Measurements from ENCODE around the gene ZNF593.

Gene ZNF593

GRCh38 chr1:26132128-26132833 is 37.4 kb upstream of the ZNF593 start:
- ChIA-PET CTCF (interaction anchor here (0.7 kb wide), 1 partner anchor 284 kb away, joined by 5 read pairs; no protein-coding TSS in a partner anchor), POLR2A (ENCODE audit: low non-redundant PET) (no interaction called here)
- no peak for DNase-seq (ENCODE audit: low spot score)
- no peak overlapping the region for H3K27ac ChIP-seq
- no peak for TF ChIP-seq CTCF (conservative IDR thresholded peaks at IDR 0.05; ENCODE audit: low read depth)

- no peak overlapping the region for H3K27ac ChIP-seq
- CTCF ChIA-PET: no interaction called here
- POLR2A ChIA-PET (ENCODE audit: low non-redundant PET): no interaction called here
- DNase-seq (ENCODE audit: low spot score): no peak
- TF ChIP-seq CTCF (conservative IDR thresholded peaks at IDR 0.05; ENCODE audit: low read depth): no peak
Measured at GRCh38 chr1:26132834-26133167, 36.9 kb upstream of the ZNF593 start.

GRCh38 chr1:26134466-26134865 is 35.2 kb upstream of the ZNF593 start:
- POLR2A ChIA-PET (ENCODE audit: low non-redundant PET): no interaction called here
- no peak for TF ChIP-seq CTCF (conservative IDR thresholded peaks at IDR 0.05; ENCODE audit: low read depth)
- CTCF ChIA-PET: no interaction called here
- no peak for DNase-seq (ENCODE audit: low spot score)
- no peak overlapping the region for H3K27ac ChIP-seq

DNA sequence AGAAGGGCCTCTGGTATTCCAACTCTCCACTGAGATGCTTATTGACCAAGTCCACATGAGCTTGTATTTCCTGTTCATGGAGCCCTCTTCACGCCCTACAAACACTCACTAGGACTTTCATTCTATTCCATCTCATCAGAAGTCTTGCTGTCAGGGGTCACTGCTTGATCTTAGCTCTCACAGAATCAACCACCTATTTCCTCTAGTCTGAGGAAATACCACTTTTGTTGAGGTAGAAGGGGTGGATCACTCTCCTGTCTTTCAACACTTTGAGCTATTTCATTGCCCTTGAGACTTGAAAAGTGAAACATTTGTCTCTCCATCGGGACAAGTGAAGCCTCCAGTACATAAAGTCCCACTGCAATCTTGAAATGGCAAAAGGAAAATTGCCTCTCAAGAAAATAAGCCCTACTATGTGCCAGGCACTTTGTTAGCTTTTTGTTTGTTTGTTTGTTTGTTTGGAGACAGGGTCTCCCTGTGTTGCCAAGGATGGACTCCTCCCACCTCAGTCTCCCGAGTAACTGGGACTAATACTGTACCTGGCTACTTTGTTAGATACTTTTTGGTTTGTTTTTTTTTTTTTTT is 30.6 kb upstream of the ZNF593 start:
- no peak for TF ChIP-seq CTCF (conservative IDR thresholded peaks at IDR 0.05; ENCODE audit: low read depth)
- CTCF ChIA-PET: interaction anchor here (0.6 to 1.5 kb wide), 5 partner anchors 16 to 1325 kb away, joined by 3 to 6 read pairs (median 4); no protein-coding TSS in a partner anchor
- POLR2A ChIA-PET (ENCODE audit: low non-redundant PET): no interaction called here
- no peak for DNase-seq (ENCODE audit: low spot score)
- no peak overlapping the region for H3K27ac ChIP-seq

DNA sequence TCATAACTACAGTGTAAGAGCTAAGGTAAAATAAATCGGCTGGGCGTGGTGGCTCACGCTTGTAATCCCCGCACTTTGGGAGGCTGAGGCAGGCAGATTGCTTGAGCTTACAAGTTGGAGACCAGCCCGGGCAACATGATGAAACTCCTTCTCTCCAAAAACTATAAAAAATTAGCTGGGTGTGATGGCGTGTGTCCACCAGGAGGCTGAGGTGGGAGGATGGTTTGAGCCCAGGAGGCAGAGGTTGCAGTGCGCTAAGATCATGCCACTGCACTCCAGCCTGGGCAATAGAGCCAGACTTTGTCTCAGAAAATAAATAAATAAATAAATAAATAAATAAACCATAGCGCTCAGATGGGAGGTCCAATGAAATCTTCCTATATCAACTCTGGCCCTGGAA is 27.5 kb upstream of the ZNF593 start:
- TF ChIP-seq CTCF (conservative IDR thresholded peaks at IDR 0.05; ENCODE audit: low read depth): no peak
- no peak overlapping the region for H3K27ac ChIP-seq
- ChIA-PET CTCF (interaction anchor here (0.6 kb wide), 2 partner anchors 96 to 105 kb away, joined by 3 to 4 read pairs; partner anchors contain the start of gene SLC30A2), POLR2A (ENCODE audit: low non-redundant PET) (no interaction called here)
- DNase-seq (ENCODE audit: low spot score): no peak

DNA sequence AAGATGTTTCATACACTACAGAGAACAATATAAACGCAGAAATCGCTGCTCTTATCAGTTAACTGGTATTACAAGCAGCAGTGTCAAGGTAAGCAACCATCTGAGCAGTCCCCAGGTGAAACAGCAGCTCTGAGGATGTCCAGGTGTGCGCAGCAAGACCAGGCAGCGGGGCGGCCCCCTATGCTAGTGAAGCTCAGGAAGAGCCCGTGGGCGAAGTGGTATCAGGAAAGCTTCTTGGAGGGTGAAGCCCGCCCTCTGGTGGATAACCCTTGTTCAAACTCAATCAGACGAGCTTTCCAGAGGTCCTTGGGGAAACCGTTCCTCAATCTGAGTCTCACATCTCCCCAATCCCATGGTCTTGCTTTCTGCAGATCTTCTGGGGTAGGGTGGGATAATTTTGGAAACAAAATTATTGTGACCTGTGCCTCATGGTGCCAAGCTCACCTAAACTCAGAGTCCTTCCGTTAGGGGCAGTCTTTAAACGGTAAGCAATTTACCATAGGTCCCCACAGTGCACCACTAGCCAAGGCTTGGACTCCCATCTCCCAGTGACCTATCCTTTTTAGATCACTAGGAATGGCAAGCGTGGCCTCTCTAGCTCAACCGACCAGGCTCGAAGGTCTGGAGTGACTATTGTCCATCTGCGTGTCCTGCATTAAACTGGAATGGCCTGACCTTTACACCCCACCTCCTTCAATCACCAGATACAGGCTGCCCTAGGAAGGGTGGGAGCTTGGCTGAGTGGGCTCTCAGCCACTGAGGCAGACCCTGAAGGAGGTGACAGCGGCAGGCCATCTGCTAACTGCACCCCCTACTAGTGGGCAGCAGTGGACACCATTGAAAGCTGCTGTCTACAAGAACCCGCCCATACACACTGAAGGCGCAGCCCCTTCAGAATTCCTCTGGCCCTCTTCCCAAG is 24.4 kb upstream of the ZNF593 start:
- TF ChIP-seq CTCF (conservative IDR thresholded peaks at IDR 0.05; ENCODE audit: low read depth): peak; percentile 76
- no peak overlapping the region for H3K27ac ChIP-seq
- DNase-seq (ENCODE audit: low spot score): peak; percentile 80
- POLR2A ChIA-PET (ENCODE audit: low non-redundant PET): interaction anchor here (0.8 kb wide), 1 partner anchor 109 kb away, joined by 3 read pairs; no protein-coding TSS in a partner anchor
- CTCF ChIA-PET: interaction anchor here (0.6 to 2.8 kb wide), 28 partner anchors 10 to 459 kb away, joined by 3 to 41 read pairs (median 4); partner anchors contain the start of genes CEP85, PDIK1L, SLC30A2 and ZNF593

Measured in RWPE1 (cell line).